T47D (cell line): ENCODE measurements around the gene NALCN.
A peak's percentile ranks its signal among the peaks of the same experiment; 100 is the strongest.

ENCODE experiments used
- DNase-seq, 2 experiments: peaks; one replicate each; pipeline versions ENCODE4 v3.0.0 to v3.0.0-alpha.2; 2011 to 2012; ENCODE audit warnings: low read depth in 1 of 2, low spot score in 1 of 2
- JUND ChIP-seq: IDR thresholded peaks from 2 replicates; pipeline ENCODE4 v1.6.1; 2012; ENCODE audit warnings: low read depth
- in situ Hi-C: cut with HindIII; loops from 2 replicates; pipeline ENCODE4 v1.10.0; 2016; ENCODE audit warnings: low sequenced_read_pairs, low pct_unique_long_range_greater_than_20kb

NALCN gene

DNA sequence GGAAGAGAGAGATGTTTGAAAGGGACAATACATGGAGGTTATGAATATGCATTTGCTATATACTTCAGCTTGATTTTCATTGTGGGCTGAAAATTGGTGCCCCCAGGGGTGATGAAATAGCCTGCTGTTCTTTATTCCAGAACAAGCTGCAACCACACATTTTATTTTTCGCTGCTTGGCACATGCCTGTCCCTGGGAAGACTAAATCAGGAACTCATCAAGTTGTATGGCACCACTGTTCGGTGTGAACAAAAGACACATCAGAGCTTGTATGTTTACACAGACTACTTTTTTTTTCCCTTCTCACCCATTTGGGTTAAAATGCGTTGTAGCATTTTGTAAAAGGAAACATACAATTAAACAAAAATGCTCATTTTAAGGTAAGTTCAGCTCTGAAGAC, 230.7 kb downstream of the NALCN start:
- DNase-seq: no peak
- in situ Hi-C loops: no loop called here
- TF ChIP-seq JUND: no peak

DNA sequence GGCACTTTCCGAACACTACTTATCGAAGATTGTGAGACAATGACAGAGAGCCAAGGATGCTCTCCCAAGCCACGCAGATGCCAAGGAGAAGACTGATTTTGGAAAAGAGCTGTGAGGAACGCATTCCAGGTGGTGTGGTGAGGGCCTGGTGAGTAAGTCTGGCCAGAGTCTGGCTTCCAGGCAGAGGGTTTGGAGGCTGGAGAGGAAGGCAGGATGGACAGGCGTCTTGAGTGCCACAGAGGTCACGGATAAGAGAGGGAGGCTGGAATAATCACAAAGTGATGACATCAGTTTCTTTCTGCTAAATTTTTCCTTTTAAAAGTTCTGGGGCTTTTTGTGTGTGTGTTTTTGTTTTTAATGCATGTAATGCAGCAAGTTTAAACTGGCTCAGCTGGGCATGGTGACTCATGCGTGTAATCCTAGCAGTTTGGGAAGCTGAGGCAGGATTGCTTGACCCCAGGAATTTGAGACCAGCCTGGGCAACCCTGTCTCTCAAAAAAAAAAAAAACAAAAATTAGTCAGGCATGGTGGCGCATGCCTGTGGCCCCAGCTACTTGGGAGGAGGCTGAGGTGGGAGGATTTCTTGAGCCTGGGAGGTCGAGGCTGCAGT, 235.1 kb downstream of the NALCN start:
- TF ChIP-seq JUND: no peak
- in situ Hi-C loops: no loop called here

DNA sequence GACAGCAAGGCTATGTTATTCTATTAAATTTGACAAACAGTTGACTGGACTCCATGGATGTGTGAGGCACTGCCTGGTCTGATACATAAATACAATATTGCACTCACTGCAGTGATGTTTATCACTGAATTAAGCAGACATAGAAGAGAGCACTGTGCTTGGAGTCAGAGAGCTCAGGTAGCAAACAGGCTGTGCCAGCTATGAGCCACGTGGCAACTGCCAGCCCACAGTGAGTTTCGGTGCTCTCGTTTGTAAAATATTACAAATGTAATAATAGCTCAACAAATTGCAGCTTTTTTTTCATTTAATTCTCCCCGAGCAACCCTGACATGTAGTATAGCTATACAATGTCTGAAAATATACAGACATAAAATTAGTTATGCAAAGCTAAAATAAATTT, 237.3 kb downstream of the NALCN start:
- TF ChIP-seq JUND: no peak
- no peak for DNase-seq
- in situ Hi-C loops: no loop called here

More for the DNA sequence above, 235.1 kb downstream of the NALCN start:
- DNase-seq: no peak

DNA sequence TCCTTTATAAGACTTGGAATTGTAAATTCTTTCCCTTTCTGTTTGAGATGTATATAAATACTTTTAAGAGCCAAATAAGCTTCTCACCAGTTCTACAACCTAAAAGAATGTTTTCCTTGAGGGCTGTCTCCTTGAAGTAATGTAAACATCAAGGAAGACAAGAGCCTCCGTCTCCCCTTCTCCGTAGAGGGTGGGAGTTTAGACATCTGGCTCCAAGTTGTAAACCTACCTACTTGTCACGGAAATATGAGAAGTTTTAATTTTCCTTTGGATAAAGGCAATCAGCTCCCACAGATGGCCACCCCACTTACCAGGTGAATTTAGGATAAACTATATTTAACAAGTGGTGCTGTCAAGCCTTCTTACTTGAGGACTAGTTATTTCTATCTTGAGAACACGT, 237.9 kb downstream of the NALCN start:
- TF ChIP-seq JUND: no peak
- in situ Hi-C loops: no loop called here
- no peak for DNase-seq

DNA sequence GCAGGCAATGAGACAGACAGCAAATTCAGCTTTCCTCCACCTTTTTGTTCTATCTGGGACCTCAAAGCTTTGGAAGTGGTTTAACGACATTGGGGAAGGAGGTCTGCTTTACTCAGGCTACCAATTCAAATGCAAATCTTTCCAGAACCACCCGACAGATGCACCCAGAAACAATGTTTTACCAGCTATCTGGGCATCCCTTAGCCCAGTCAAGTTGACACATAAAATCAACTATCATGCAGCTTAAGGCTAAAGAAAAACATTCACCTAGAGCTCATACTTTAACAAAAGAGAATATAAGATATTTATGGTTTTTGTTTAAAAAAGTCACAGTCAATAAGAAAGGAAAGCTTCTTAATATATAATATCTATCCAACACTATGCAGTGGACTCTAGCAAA, 246.0 kb downstream of the NALCN start:
- in situ Hi-C loops: no loop called here
- no peak for DNase-seq
- no peak for TF ChIP-seq JUND

DNA sequence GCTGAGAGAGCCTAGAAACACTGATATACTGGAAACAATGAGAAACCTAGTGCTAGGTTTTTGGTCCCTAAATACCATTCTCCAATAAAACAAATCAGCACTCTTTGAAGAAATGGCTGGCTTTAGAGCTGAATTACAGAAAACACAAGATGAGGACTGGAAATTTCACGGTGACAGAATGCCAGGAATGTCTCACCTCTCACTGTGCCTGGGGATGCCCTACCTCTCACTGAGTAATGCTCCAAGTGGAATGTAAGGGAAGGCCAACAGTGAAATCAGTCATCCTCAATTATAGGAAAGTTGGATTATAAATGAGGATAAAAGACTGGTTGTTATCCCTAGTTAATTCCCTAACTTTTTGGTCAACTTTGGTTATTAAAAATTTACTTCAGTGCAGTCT, 259.0 kb downstream of the NALCN start:
- in situ Hi-C loops: no loop called here
- DNase-seq: no peak
- no peak for TF ChIP-seq JUND

DNA sequence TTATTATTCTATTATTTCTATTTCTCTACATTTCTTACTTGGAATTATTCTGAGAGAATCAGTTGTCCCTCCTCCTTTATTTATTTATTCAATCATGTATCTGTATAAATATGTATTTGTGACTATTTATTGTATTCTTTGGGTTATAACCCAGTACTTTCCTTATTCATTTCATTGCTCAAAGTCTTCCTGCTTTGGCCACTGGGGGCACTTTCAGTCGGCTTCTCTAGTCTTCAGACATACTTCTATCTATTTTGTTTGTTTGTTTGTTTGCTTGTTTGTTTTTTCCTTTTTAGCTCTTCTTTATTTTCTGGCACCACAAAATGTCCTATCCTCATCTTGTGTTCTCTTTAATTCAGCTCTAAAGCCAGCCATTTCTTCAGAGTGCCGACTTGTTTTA, 260.4 kb downstream of the NALCN start:
- in situ Hi-C loops: no loop called here
- DNase-seq: no peak
- no peak for TF ChIP-seq JUND

DNA sequence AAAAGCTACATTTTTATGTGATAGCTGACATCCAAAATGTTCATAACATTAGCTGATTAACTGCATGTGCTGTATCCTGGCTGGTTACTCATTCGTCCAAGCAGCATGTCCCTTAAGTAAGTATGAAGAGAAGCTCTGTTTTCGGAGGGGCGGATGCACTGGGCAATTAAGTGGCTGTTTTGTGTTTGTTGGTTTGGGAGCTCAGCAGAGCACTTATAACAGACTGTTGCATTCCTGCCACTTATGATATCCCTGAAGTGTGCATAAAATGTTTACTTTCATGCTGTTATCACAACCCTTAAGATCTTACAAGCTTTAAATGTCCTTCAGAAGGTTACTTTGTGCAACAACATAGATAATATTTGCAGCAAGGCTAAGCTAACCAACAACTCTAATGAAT, 264.1 kb downstream of the NALCN start:
- in situ Hi-C loops: no loop called here
- no peak for DNase-seq
- TF ChIP-seq JUND: no peak

DNA sequence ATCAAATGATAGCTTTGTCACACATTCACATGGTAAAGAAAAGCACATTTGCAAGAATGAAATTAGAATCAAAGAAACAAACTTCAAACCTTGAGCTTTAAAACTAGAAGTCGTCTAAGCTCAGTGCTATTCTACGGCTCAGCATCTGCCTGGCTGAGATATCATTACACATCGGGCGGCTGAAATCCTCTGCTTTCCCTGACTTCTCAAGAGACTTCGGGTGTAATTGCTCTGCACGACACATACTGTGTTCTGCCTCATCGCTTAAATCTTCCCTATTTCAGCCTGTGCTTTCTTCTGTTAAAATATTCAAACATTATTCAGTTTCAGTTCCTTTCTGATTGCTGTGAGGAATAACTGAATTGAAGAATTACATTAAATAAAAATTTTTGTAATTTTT, 265.3 kb downstream of the NALCN start:
- no peak for DNase-seq
- no peak for TF ChIP-seq JUND

DNA sequence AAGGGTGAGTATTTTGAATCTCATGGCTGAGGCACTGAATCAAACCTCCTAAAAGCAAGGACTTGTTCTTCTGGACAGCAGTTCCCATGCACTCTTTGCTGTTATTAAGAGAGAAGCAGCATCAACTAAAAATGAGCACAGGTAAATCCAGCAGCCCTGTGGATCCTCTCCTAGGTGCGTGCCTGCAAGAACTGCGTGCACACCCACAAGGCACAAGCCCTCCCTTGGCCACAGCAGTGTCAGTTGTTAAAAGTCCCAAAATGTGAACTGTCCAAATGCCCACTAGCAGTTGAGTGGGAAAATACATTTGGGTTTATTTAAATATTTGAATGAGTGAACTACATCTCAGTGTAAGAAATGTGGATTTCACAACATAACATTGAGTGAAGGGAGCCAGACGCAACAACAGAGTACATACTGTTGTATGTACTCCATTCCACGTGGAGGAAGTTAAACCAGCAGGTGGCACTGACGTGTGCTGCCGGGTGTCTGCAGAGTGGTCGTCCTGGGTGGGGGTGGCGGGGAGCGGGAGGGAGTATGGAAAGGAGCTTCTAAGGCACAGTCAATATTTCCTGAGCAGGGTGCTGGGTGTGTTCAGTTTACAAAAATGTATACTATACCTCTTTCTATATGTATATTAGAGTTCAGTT, 266.4 kb downstream of the NALCN start:
- DNase-seq: peak in 1 of 2 experiments; percentile 2
- no peak for TF ChIP-seq JUND
- in situ Hi-C loops: no loop called here

More for the DNA sequence above, 265.3 kb downstream of the NALCN start:
- in situ Hi-C loops: no loop called here

DNA sequence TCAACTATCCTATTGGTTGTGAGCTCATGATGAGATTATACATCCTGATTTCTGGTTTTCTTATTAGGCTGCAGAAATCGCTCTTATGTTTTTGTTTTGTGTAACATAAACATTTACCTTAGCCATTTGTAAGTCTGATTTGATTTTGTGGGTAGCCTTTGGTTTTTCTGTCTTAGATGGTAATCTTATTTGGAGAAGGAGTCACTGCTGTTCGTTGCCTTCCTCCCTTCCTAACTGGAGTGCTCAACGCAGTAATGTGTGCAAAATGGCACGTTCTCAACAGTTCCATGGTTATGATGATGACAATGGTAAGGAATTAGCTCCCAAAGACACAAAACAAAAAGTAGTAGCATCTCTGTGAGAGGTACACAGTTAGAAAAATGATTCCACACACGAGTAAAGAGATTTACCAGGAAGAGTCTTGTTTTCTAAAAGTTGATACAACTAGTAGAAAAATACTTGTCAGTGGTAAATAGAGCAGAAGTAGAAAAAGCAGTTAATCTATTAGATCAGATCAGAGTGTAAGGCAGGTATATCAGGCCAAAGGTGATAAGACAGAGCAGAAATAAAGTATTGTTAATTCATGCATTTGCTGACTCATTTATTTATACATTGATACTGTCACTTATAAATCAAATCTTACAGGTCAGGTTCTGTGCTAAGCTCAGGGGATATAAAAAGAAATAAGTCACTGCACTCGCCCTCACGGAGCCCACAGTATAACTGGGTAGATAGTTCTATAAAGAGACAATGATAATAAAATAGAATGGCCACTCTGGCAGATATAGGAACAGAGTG, 270.0 kb downstream of the NALCN start:
- TF ChIP-seq JUND: no peak
- in situ Hi-C loops: no loop called here
- DNase-seq: no peak

DNA sequence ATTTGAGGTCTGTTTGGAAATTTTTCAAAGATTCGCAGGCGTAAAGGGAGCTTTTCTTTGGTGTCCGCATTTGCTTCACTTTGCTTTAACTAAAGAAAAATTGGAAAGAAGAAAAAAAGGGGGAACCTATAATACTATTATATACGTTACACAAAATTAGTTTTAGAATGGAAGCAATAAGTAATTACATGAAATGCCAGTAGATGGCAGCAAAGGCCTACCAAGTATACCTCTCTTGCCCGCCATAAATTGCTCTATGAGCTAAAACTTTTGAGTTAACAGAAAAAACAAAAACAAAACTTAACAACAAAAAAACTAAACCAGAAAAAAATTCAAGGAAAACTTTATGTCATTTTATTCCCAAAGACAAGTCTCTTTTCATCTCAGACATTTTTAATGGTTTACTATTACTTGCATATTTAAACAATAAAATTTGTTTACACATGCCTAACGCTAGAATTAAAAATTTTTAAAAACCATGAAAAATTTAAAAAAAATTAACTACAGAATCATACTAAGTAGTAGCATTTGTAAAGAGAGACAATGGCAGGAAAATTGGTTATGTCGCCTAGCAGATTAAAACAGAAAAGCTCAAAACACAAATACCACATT, 271.4 kb downstream of the NALCN start:
- in situ Hi-C loops: no loop called here
- peak in 1 of 2 experiments; percentile 57 for DNase-seq
- TF ChIP-seq JUND: no peak

DNA sequence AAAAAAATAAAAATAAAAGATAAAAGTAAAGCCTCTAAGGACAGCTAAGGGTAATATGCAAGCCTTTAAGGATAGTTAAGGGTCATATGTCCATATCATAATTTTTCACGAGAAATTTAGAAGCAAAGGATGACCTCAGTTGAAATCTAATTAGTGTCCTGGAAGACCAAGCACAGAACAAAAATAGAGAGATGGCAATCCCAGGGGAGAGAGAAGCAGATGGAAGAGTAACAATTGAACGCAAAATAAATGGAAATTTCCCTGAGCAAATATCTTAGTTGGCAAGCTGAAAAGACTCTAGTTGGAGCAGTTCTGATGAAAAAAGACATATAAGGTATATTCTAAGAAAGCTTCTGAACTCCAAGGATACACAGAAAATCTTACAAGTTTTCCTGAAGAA, 275.4 kb downstream of the NALCN start:
- no peak for DNase-seq
- in situ Hi-C loops: no loop called here
- TF ChIP-seq JUND: no peak
